GM18907 (cell line): ENCODE data around the gene SLC17A7.
"Not testable (repeated sequence)": the region's sequence is repeated elsewhere in the genome, so short reads cannot be mapped to it uniquely, and the experiment has no call there.

ENCODE experiments used
- ATAC-seq: cut with Tn5 transposase; IDR thresholded peaks from one replicate; pipeline ENCODE4 v1.9.1; 2021; ENCODE audit warnings: mild to moderate bottlenecking, moderate library complexity; ENCODE audit not compliant: unreplicated experiment

SLC17A7 gene

DNA sequence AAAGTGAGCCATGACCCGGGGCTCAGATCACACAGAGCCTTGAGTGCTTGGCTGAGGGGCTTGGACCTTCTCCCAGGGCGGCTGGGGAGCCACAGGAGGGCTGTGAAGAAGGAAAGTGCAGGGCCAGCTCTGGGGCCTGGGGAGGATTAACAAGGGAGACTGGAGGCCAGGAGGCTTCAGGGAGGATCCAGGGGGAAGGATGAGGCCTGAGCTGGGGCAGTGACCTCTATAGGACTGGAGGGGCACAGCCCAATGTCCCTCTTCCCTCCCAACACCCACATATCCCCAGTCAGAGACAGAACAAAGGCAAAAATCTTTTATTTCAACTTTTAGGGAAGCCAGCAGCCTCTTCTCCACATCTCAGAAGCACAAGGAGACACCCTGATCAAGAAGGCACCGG lies 4.7 kb upstream of the SLC17A7 start:
- ATAC-seq: no peak

GRCh38 chr19:49444100-49444700 lies 2.9 kb upstream of the SLC17A7 start:
- not testable (repeated sequence) for ATAC-seq

- ATAC-seq: peak; percentile 71
These were observed 2.2 kb upstream of the SLC17A7 start for GRCh38 chr19:49443366-49444099.

- ATAC-seq: peak; percentile 5
These were observed 1.5 kb upstream of the SLC17A7 start for GRCh38 chr19:49442771-49443365.

DNA sequence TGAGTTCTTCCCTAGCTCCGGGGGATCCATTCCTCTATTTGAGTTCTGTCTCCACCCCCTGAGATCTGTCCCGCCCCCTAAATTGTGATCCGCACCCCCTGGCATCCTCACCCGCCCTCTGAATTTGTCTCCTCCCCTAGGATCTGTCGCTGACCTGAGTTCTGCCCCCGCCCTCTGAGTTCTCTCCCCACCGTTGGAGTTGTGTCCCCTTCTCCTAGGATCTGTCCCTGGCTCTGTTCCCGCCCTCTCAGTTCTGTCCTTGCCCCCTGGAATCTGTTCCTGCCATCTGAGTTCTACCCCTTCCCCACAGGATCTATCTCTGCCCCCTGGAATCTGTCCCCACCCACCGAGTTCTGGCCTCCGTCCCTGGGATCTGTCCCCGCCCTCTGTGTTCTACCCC lies 1.0 kb upstream of the SLC17A7 start:
- ATAC-seq: no peak

GRCh38 chr19:49441960-49442350 lies 628 bp upstream of the SLC17A7 start:
- no peak for ATAC-seq

- ATAC-seq: no peak
These were observed 703 bp downstream of the SLC17A7 start for GRCh38 chr19:49440439-49441209.

DNA sequence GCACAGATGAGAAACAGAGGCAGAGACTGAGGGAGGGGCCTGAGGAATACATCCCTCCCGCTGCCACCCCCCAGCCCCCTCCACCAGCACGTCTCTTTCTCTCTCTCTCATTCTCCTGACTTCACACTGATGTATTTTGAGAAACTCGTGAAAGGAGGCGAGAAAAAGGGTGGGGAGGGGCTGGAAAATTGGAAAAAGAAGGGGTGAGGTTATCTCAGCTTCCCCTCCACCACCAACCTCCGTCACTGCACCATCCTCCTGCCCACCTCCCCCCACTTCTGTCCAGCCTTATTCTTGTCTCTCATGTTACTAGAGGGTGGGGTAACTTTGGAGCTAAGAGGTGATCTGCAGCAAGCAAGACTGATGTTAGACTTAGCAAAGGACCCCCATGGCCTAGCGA lies 1.5 kb downstream of the SLC17A7 start:
- ATAC-seq: no peak

GRCh38 chr19:49438261-49438660 lies 3.1 kb downstream of the SLC17A7 start:
- ATAC-seq: no peak

DNA sequence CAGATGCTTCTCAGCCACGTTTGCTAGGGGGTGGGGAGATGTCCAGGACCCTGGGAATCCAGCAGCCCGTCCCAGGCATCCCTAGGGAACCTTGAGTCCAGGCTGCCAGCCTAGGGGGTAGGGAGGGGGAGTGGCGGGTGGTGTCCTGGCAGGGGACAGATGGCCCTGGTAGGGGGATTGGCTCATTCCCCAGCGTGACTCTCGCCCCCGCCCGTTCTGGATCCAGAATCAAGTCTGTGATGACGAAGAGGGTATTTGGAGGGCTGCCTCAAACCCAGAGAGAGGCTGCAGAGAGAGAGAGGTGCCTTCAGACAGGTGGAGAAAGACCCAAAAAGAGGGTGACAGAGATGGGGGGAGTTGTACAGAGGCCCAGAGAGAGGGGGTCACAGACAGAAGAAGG lies 4.1 kb downstream of the SLC17A7 start:
- no peak for ATAC-seq

DNA sequence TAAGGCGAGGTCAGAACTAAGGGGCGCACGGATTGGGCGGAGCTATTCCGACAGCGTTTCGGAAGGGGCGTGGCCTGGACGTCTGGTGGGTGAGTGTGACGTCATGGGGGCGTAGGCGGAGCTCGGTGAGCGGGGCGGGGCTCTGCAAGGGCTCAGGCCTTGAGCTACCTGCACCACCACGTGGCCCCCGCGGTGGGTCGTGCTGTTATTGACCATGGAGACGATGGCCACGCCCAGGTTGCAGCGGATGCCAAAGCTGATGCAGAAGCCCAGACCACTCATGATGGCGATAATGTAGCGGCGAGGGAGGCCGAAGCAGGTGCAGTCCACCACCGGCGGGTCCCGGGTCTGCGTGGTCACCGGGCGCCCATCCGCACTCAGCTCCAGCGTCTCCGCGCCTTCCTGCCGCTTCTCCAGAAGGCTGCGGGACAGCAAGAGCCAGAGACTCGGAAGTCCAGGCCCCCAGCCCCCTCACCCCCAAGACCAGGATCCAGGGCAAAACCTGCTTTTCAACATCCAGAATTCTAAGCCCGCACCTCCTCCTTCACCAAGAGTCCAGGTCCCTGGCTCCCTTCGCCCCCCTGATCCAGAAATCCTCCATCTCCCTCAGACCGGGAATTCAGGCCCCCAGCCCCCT lies 4.8 kb downstream of the SLC17A7 start:
- ATAC-seq: no peak

GRCh38 chr19:49435670-49436069 lies 5.7 kb downstream of the SLC17A7 start:
- ATAC-seq: no peak

DNA sequence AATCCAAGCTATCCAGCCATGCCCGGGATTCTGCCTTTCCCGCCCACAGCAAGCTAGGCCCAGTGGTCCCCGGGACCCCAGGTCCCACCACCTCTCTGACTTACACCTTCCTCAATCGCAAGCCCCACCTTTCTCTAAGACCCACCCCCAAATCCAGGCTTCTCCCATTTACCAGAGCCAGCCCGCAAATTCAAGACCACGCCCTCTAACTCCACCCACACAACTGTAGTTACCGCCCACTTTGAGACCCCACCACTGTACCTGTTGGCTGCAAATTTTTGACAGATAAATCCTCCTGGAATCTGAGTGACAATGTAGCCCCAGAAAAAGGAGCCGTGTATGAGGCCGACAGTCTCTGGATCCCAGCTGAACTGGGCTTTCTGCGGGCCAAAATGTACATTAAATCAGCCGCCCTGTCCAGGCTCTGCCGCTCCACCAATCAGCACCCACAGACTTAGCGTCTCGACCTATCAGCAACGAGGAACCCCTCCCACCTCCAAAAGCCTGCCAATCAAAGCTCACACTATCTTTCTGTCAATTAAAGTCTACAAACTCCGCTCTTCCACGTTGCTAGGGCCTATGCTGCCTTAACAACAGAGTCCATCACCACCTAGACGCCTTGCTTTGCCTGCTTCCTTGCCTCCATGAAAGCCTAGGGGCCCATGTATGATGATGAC lies 6.3 kb downstream of the SLC17A7 start:
- no peak for ATAC-seq

GRCh38 chr19:49433240-49433901 lies 8.0 kb downstream of the SLC17A7 start:
- ATAC-seq: no peak

GRCh38 chr19:49432141-49433073 lies 8.9 kb downstream of the SLC17A7 start:
- no peak for ATAC-seq

DNA sequence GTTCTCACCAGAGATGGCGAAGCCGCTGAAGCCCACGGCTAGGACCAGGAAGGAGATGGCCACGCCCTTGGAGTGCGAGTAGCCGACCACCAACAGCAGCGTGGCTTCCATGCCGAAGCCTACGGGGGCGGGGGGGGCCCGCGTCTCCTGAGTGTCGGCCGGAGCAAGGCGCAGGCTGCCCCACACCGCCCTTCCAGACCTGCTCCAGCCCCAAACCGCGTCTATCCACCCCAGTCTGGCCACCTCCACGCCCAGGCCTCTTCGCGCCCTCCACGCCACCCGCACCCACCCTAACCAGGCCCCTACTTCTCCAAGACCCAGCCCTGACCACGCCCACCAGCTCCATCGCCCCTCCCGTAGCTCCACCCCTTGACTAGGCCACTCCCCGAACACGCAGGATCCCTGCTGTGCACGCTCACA lies 10.0 kb downstream of the SLC17A7 start:
- no peak for ATAC-seq

- no peak for ATAC-seq
These were observed 10.5 kb downstream of the SLC17A7 start for GRCh38 chr19:49430678-49431329.

- ATAC-seq: no peak
These were observed 11.1 kb downstream of the SLC17A7 start for GRCh38 chr19:49430172-49430677.
